ENCODE results near the gene FUBP3.

Gene FUBP3

GRCh38 chr9:130687615-130688014, 108.2 kb downstream of the FUBP3 start:
- DNase-seq, result no peak

Data from activated naive CD4-positive, alpha-beta T cell treated with anti-CD3 and anti-CD28 coated beads, Interleukin-2, amount 50 U/mL, for 16 hours (primary cell).